ENCODE results near the gene NFIC. TPM values are rescaled to one million over a fixed set of nuclear protein-coding genes. Genes with fewer than 3 reads are reported as not detected.
"Not testable (repeated sequence)": the region's sequence is repeated elsewhere in the genome, so short reads cannot be mapped to it uniquely, and the experiment has no call there.

The NFIC gene
- total RNA-seq, 2 donors from 2014 or later, result 10.4 to 23.1 TPM

DNA sequence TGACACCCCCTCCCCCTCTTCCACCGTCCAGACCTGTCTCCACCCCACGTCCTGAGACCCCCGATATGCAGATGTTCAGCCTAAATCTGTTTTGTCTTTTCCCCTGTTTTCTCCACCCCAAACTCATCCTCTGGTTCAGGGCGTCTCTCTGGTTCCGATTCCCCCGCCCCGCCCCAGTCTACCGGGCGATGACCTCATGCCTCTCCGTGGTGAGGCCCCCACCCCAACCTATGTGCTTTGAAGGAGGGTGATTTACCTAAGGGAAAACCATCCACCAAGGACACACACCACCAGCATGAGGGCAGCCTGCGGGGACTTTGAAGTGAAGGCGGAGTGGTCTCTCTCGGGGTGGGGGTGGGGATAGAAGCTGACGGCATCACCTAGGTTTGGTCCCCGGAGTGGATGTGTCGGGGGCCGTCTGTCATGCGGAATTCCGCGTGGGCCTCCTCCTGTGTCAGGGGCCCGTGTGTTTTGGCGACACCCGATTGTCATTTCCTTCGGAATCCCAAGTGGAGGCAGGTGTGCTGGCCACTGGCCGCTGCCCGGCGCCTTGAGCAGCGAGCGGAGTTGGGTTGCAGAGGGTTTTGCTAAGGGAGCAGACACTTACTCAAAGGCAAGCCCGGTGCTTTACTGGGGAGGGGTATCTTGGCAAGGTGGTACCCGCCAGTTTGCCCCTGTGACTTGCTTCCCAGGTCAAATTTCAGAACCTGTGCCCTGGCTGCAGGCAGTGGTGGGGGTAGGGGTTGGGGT is 141.2 kb downstream of the NFIC start:
- peak in 1 of 2 donors; percentile 16 for DNase-seq (ENCODE audit: low spot score in 2 of 2)
- ATAC-seq, result peak in 1 of 2 donors; percentile 7
- H3K9me3 Mint-ChIP-seq, result no peaks in the 10 kb centered on the region

DNA sequence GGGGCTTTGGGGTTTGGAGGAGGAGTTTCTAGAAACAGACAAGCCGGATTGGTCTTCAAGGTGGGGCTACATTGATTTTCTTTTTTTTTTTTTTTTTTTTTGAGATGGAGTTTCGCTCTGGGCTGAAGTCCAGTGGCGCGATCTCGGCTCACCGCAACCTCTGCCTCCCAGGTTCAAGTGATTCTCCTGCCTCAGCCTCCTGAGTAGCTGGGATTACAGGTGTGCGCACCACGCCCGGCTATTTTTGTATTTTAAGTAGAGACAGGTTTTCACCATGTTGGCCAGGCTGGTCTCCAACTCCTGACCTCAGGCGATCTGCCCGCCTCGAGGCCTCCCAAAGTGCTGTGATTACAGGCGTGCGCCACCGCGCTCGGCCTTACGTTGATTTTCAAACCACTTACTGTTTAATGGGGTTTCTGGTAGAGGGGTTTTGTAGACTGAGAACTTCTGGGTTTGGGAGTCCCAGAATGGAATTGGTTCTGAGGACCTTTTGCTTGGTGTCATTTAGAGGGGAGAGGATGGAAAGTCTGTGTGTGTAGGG is 141.8 kb downstream of the NFIC start:
- not testable (repeated sequence) for H3K27ac Mint-ChIP-seq; ATAC-seq; DNase-seq (ENCODE audit: low spot score in 2 of 2); H3K9me3 Mint-ChIP-seq
- H3K36me3 Mint-ChIP-seq, result peaks cover 18 to 21% of the 10 kb centered on the region in 2 donors

More for the DNA sequence above, 141.2 kb downstream of the NFIC start:
- peaks cover 18 to 21% of the 10 kb centered on the region in 2 donors for H3K36me3 Mint-ChIP-seq
- H3K27ac Mint-ChIP-seq, result peak overlapping the region; percentile 91 to 93

DNA sequence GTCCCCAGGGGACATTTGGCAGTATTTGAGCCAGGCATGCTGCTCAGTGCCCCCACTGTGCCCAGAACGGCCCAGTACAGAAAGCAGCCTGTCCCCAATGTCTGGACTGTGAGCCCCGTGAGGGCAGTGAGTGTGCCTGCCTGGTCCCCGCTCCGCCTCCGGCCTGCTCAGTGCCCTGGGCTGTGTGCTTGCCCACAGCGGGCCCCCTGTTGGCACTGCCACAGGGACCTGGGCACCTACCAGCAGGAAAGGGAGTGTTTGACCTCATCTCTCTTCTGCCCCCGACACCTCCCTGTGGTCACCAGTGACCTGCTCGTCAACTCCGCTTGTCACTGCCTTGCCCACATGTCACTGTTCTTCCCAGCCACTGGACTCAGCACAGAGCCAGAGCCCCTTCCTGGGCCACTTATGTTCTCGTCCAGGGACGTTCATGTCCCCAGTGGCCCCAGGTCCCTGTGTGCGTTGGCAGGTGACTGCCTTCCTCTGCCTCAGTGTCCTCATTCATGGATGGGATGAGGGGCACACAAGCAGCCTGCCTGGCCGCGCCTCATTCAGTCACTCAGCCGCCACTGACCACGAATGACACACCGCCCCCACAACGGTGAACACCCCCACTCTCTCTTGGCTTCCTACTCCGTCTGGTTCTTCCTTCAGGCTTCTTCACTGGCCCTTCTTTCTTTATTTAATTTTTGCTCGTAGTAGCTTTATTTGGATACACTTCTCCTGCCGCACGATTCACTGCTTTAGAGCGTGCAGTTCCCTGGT is 142.6 kb downstream of the NFIC start:
- no peaks in the 10 kb centered on the region for H3K9me3 Mint-ChIP-seq
- peaks cover 18 to 21% of the 10 kb centered on the region in 2 donors for H3K36me3 Mint-ChIP-seq
- no peak for DNase-seq (ENCODE audit: low spot score in 2 of 2)
- ATAC-seq, result no peak
- peak overlapping the region; percentile 16 to 93 for H3K27ac Mint-ChIP-seq

DNA sequence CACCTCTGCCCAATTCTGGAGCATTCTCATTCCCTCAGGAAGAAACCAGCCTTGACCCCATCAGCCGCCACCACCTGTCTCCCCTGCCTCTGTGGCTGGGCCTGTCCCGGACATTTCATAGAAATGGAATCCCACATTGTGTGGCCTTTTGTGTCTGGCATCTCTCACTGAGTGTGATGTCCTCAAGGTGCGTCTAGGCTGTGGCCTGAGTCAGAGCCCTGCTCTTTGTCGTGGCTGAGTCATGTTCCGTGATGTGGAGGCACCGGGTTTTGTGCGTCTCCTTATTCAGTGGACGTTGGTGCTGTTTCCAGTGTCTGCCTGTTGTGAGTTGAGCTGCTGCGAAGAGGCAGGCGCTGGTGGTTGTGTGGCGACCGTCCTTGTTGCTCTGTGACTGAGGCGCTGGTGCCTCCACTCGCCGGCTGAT is 143.2 kb downstream of the NFIC start:
- DNase-seq (ENCODE audit: low spot score in 2 of 2) (no peak), ATAC-seq (peak in 1 of 2 donors; percentile 19)
- peak overlapping the region; percentile 16 to 93 for H3K27ac Mint-ChIP-seq
- H3K9me3 Mint-ChIP-seq, result no peaks in the 10 kb centered on the region
- peaks cover 18 to 21% of the 10 kb centered on the region in 2 donors for H3K36me3 Mint-ChIP-seq

DNA sequence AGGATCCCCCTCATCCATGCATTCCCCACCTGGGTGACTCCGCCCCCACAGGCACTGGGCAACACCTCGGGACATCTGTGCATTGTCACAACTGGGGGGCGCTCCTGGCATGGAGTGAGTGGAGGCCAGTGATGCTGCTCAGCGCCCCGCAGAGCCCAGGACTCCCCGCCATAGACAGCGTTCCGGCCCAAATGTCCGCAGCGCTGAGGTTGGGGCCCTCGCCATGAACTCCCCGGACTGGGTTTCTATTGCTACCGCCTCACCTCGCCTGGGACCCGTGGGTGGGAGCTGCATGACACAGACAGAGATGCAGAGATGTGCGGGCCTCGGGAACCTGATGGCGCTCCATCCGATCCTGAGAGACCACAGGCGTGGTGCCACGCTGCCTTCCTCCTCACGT is 144.3 kb downstream of the NFIC start:
- ATAC-seq (no peak), DNase-seq (ENCODE audit: low spot score in 2 of 2) (no peak)
- Mint-ChIP-seq H3K27ac (no peak overlapping the region), H3K36me3 (peaks cover 15 to 21% of the 10 kb centered on the region in 2 donors), H3K9me3 (no peaks in the 10 kb centered on the region)

DNA sequence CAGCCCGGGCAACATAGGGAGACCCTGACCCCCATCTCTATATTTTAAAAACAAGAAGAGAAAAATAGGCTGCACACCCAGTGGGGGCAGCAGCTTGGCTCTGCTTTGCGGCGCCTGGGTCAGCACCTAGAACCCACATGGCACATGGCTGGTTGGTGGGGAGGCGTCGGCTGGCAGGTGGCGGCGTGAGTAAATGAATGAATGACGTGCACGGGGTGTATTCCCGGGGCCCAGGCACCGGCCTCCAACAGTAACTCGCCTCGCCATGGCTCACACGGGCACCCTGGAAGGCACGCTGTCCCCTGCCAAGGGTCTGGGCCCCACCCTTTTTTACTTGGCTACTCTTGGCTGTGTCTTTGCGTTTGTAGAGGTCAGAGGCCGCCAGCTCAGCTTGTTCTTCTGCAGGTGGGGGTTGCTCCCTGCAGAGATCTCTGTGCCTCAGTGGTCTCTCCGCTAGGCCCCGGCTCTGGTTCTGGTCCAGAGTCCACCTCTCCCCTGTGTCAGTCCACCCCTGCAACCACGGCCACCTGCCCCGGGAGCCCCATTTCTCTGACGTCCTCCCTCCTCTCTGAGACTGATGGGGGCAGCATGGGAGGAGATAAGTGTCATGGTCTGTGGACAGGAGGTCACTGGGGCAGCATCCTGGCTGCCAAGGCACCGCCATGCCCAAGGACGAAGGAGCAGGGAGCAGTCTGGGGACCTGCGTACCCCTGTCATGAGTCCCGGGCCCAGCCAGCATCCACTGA is 145.3 kb downstream of the NFIC start:
- Mint-ChIP-seq H3K9me3 (no peaks in the 10 kb centered on the region), H3K27ac (no peak overlapping the region), H3K36me3 (peaks cover 9 to 19% of the 10 kb centered on the region in 2 donors)
- ATAC-seq (no peak), DNase-seq (ENCODE audit: low spot score in 2 of 2) (no peak)

DNA sequence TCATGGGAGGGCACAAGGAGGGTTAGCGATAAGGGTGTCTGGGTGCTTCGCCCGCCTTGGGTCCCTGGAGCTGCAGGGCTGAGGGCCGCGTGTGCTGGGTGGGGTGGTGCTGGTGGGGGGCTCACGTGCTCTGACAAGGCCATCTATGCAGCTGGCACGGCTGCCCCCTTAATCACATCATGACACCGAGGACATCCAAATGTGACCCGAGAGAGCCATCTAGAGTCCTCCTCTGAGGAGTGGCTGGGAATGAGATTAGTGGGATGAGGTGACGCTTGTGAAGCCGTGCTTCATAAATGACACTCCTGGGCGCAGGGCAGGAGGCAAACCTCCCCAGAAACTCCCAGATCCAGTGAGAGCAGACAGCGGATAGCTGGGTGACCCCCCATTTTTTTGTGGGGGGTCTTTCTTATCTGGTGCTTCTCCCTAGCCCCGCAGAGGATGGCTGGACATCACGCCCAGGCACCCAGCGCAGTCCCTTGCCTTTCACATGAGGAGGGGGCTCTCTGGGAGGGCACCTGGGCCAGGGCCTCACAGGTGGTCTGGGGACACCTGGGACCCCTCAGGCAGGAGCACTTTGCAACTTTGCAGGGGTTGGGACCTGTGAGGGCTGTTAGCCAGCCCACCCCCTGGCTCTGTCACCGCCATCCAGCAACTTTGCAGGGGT is 146.3 kb downstream of the NFIC start:
- Mint-ChIP-seq H3K27ac (peak overlapping the region in 1 of 2 donors; percentile 60), H3K9me3 (no peaks in the 10 kb centered on the region), H3K36me3 (peaks cover 0 to 9% of the 10 kb centered on the region in 2 donors)
- ATAC-seq (no peak), DNase-seq (ENCODE audit: low spot score in 2 of 2) (no peak)

DNA sequence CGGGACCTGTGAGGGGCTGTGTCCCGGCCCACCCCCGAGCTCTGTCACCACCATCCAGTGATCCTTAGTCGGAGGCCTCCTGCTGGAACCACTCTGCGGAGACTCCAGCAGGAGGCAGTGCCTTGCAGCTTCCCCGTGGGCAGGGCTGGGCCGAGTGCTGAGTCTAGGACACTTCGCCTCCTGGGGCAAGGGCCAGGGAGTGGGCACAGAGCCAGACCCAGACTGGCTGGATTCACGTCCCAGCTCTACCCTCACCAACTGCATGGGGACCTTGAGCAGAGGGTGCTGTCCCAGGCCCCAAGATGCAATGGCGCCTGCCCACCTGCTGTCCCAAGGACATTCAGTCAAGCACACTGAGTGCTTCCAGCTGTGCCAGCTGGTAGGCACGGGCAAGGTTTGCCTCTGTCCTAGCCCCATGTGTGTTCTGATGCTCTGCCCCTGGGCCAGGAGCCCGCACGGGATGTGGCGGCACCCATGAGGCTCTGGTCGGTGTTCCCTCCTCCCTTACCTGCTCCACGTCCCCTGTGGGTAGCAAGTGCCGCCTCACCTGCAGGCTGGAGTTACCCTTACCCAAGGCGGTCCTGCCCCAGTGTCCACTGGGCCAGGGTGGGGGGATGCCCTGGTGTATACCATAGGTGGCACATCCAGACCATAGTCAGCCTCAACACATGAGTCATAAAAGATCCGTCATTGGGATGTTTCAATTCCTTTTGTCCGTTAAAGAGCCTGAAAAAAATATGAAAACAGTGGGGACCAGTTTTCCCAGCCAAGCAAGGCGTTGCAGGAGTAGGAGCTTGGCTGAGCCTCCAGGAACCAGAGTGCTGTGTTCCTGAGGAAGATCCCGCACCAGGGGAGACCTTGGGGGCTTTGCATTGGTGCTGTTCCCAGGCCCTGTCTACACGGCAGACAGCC is 147.1 kb downstream of the NFIC start:
- peaks cover 0 to 9% of the 10 kb centered on the region in 2 donors for H3K36me3 Mint-ChIP-seq
- ATAC-seq (no peak), DNase-seq (ENCODE audit: low spot score in 2 of 2) (no peak)
- no peak overlapping the region for H3K27ac Mint-ChIP-seq
- no peaks in the 10 kb centered on the region for H3K9me3 Mint-ChIP-seq

DNA sequence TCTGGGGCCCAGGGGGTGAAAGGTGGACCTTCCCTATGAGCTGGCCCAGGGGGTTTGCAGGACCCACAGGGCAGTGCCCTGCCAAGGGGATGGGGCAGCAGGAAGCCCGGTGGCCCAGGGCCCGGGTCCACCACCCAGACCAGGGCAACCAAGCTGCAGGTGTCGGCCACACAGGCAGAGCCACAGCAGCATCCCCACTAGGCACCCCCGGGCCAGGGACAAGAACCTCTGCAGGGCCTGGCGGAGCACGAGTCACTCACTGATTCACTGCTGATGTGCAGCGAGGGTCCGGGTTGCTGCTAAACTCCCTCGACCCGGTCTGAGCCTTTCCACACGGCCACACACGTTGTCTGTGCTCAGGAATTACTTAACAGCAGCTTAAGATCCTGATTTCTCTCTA is 148.5 kb downstream of the NFIC start:
- DNase-seq (ENCODE audit: low spot score in 2 of 2), result no peak
- H3K27ac Mint-ChIP-seq, result no peak overlapping the region
- H3K9me3 Mint-ChIP-seq, result no peaks in the 10 kb centered on the region
- no peak for ATAC-seq
- no peaks in the 10 kb centered on the region for H3K36me3 Mint-ChIP-seq

DNA sequence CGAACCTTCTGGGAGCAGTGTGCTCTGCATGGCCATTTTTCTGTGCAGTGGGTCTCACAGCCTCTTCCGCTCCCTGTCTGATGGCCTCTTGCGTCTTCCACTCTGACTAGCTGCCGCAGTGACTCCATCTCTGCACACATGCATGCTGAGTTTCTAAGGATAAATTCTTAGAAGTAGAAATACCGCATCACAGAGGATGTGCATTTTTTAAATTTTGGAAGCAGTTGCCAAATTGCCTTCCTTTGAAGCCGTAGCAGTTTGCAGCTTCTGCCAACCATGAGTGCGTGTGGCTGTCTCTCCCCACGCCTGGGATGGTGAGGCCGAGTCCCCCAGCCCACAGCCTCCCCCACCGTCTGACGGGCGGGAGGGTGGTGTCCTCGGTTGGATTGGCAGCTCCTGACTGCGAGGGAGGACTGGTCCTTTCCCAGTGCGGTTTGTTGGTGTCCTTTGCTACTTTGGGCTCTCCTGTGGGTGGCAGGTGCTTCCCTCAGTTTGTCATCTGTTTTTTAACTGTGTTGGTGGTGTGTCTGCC is 149.6 kb downstream of the NFIC start:
- H3K36me3 Mint-ChIP-seq, result no peaks in the 10 kb centered on the region
- DNase-seq (ENCODE audit: low spot score in 2 of 2) (no peak), ATAC-seq (no peak)
- H3K9me3 Mint-ChIP-seq, result no peaks in the 10 kb centered on the region
- H3K27ac Mint-ChIP-seq, result peak overlapping the region in 1 of 2 donors; percentile 31

DNA sequence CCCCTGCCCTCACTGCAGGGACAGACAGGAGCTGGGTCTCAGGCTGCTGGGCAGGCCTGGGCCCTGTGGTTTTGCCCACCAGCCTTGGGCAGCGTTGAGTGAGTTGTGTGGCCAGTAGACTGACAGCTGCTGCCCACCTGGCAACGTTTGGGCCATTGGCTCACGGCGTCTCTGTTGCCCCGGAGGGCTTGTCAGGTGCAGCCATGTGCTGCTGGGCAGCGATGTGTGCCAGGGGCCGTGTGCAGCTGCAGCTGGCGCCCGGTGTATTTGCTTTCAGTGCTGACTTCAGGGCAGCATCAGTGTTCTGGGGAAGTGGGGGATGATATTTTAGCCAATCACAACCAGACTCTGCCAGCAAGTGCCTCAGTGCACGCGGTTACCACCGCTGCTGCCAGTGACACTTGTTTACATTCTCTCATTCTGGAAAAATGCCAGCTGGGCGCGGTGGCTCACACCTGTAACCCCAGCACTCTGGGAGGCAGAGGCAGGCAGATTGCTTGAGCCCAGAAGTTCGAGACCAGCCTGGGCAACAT is 150.4 kb downstream of the NFIC start:
- Mint-ChIP-seq H3K36me3 (no peaks in the 10 kb centered on the region), H3K9me3 (no peaks in the 10 kb centered on the region), H3K27ac (peak overlapping the region; percentile 31 to 72)
- ATAC-seq (peak in 1 of 2 donors; percentile 48), DNase-seq (ENCODE audit: low spot score in 2 of 2) (no peak)

DNA sequence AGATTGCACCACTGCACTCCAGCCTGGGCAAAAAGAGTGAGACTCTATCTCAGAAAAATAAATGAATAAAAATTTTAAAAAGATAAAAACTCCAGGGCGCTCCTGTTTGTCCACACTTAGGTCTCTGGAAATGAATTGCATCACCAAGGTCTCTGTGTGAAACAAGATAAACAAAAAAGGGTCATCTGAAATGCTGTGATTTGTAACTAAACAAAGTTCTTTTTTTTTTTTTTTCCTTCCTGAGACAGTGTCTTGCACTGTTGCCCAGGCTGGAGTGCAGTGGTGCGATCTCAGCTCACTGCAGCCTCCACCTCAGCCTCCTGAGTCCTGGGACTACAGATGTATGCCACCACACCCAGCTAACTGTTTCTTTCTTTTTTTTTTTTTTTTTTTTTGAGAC is 151.3 kb downstream of the NFIC start:
- Mint-ChIP-seq H3K27ac (no peak overlapping the region), H3K9me3 (no peaks in the 10 kb centered on the region), H3K36me3 (no peaks in the 10 kb centered on the region)
- DNase-seq (ENCODE audit: low spot score in 2 of 2), result no peak
- ATAC-seq, result no peak

DNA sequence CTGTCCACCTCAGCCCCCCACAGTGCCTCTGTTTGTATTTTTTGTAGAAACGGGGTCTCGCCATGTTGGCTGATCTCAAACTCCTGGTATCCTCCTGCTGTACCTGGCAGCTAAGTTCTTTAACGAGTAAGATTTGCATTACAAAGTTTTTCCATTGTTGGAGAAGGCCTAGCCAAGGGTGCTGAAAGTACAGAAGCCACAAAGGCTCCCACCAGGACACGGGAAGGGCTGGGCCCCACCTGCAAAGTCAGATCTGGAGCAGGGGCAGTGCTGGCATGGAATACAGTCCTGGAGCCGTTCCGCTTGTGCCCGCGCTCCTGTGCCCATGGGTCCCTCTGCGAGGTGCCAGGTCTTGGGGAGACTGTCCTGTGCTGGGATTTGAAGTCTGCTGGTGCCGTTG is 151.9 kb downstream of the NFIC start:
- no peak for ATAC-seq

DNA sequence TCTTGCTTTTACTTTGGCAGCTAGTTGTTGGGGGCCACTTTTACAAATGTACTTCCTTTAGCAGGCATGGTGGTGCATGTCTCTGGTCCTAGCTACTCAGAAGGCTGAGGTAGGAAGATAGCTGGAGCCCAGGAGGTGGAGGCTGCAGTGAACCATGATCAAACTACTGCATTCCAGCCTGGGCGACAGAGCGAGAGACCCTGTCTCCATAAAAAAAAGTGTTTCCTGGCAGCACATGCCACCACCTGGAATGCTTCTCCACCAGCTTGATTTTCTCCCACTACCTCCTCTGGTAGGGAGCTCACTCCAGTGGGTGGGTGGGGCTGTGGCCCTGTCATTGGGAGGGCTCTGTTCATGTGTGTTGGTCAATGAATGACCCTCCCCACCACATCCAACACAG is 152.3 kb downstream of the NFIC start:
- Mint-ChIP-seq H3K9me3 (no peaks in the 10 kb centered on the region), H3K27ac (no peak overlapping the region), H3K36me3 (no peaks in the 10 kb centered on the region)
- DNase-seq (ENCODE audit: low spot score in 2 of 2), result no peak
- ATAC-seq, result no peak

More for the DNA sequence above, 151.9 kb downstream of the NFIC start:
- Mint-ChIP-seq H3K36me3 (no peaks in the 10 kb centered on the region), H3K9me3 (no peaks in the 10 kb centered on the region), H3K27ac (no peak overlapping the region)
- no peak for DNase-seq (ENCODE audit: low spot score in 2 of 2)

Measured in activated naive CD4-positive, alpha-beta T cell treated with anti-CD3 and anti-CD28 coated beads, Interleukin-2, amount 50 U/mL, for 72 hours (primary cell).